Metanephros (tissue), 2 donors: ENCODE results near the gene RPS19. TPM values are rescaled to one million over a fixed set of nuclear protein-coding genes. Genes with fewer than 3 reads are reported as not detected.

Experiments used
- small RNA-seq: library from RNA; depleted of rRNA; stranded (forward); fragments of <200 nt; gene quantifications from one replicate; pipeline ENCODE3, GENCODE V24; 2014; ENCODE audit warnings: low replicate concordance
- total RNA-seq: library from RNA; depleted of rRNA; stranded (reverse); fragments of >200 nt; gene quantifications from one replicate; pipeline ENCODE4 v1.2.3, GENCODE V29; 2014

The RPS19 gene
- total RNA-seq = 1,024 TPM

DNA sequence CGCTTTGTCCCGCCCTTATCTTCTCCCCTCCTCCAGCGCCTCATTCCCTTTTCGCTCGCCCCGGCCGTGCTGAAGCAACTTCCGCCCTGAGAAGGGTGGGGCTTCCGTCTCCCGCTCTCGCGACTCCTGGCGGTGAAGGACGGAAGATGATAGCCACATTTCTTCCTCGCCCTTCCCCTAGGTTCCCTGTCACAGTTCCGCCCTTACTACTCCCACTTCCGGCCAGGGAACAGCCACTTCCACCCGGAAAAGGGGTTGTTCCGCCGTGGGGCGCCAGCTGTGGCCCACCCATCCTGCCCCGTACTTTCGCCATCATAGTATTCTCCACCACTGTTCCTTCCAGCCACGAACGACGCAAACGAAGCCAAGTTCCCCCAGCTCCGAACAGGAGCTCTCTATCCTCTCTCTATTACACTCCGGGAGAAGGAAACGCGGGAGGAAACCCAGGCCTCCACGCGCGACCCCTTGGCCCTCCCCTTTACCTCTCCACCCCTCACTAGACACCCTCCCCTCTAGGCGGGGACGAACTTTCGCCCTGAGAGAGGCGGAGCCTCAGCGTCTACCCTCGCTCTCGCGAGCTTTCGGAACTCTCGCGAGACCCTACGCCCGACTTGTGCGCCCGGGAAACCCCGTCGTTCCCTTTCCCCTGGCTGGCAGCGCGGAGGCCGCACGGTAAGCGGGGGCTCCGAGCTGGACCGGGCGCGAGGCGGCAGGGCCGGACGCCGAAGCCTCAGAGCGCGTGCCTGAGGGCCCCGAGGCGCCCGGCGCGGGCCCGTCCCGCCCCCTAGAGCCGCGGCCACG is at the start of gene RPS19:
Gene RPS19 (plus strand): TSS at position 638 of the 801 bp plus-strand sequence. CDS start 520 bp downstream, outside the sequence.

DNA sequence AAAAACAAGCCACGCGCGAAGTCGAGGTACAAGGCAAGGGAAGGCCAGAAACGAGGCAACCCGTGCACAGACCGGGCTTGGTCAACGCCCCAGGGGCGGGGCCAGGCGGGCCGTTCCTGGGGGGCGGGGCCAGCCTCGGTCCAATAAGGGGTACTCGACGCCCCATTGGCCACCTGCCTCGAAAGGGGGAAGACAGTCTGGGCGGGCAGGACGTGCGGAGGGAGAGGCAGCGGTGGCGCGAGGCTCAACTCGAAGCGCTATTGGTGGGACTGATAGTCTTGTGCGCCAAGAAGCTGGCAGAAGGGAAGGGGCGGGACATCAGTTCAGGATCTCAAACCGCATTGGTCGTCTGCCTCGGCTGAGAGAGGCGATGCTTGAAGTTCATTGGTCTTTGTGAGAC is 15.5 kb upstream of the RPS19 start, which contains the start of gene LYPD4:
Gene LYPD4 (minus strand): TSS at position 83 of the 400 bp plus-strand sequence. CDS start 5,398 bp downstream, outside the sequence.

DNA sequence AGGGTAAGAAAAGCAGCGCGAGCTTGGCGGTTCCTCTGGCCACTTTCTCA is 15.2 kb upstream of the RPS19 start, which contains the start of gene DMRTC2:
Gene DMRTC2 (plus strand): TSS at position 42 of the 50 bp plus-strand sequence. CDS start 2,387 bp downstream, outside the sequence.

DNA sequence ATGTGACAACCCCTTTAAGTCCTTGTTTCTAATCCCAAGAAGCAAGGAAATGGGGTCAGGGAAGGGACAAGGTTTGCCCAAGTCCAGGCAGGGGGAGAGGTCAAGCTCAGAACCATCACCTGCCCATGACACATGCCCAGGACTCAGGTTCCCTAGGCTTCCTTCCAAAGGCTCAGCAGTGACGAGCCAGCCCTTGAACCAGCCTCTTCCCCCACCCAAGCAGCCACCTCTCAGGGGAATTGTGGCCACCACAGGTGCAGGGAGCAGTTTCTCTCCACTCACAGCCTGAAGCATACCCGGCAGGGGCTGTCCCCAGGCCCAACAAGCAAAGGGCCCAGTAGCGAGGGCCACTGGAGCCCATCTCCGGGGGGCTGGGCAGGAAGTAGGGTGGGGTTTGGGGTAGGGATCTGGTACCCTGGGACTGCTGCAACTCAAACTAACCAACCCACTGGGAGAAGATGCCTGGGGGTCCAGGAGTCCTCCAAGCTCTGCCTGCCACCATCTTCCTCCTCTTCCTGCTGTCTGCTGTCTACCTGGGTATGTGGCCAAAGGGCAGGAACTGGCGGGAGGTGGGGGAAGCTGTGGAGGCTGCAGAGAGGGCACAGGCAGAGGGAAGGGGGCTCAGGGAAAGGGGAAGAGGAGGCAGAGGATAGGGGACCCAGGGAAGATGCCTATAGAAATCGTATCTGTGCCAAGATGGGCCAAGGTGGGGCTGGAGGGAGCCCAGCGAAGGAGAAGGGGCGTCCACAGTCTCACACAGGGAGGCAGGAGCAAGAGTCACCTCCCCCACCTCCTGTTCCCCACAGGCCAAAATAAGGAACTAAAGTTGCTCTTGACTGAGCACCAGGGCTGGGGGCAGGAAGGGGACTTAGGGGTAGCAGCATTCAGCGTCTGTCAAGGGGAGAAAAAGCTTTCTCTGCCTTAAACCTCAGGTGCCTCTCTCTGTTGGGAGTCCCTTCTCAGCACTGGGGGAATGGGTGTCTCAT is 17.1 kb downstream of the RPS19 start, which contains the start of gene CD79A:
Gene CD79A (plus strand): TSS at position 433 of the 986 bp plus-strand sequence. CDS start 26 bp downstream, at position 459.

DNA sequence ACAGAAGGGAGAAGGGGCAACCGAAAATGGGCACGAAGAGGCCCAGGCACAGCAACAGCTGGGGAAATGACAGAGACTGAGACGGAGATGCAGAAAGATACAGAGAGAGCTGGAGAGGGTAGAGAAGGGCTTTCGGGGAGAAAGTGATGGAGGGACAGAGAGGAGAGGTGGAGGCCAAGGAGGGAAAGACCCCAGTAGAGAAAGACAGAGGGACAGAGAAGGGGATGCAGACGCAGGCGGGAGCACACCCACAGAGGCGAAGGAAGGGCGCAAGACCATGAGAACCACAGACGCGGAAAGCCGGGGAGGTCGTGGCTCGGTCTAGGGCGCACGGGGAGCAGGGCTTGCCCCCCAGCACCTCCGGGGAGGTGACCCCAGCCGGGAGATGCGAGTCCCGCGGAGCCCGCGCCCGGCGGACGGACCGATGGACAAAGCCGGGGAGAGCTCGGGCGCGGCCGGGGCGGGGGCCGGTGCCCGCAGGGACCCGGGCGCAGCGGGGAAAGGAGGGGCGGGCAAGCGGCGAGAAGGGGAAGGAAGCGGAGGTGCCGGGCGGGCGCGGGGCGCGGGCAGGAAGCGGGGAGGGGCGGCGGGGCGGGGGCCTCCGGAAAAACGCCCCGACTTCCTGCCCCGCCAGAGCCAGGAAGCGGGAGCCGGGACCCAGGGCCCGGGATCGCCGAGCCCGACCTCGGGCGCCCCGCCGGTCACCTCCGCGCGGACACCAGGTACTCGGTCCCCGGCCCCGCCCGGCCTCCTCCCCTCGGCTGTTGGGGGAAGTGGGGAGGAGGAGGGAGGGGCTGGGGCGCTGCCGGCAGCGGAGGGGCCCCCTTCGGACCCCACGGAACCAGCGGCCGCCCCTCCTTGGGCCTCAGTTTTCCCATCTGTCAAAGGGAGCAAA is 22.8 kb downstream of the RPS19 start, which contains the start of gene ARHGEF1:
Gene ARHGEF1 (plus strand): TSS at position 617 of the 895 bp plus-strand sequence. CDS start 4,899 bp downstream, outside the sequence.

Small RNAs within 50 kb of the gene (small RNA-seq; reads per million reads assigned to genes)
- not detected for gene MIR6797

Other genes with a start within 250 kb of the RPS19 start
- gene CEACAM4, start 233.2 kb upstream of the RPS19 start, total RNA-seq = 2.2 TPM
- gene CEACAM7, start 172.0 kb upstream of the RPS19 start, total RNA-seq = not detected
- gene CEACAM5, start 151.6 kb upstream of the RPS19 start, total RNA-seq = not detected
- 1.1 TPM for gene CEACAM6, start 104.7 kb upstream of the RPS19 start, total RNA-seq
- 2.6 TPM for gene CEACAM3, start 63.7 kb upstream of the RPS19 start, total RNA-seq
- not detected for gene LYPD4, start 15.6 kb upstream of the RPS19 start, total RNA-seq
- not detected for gene DMRTC2, start 15.2 kb upstream of the RPS19 start, total RNA-seq
- 4.4 TPM for gene CD79A, start 17.0 kb downstream of the RPS19 start, total RNA-seq
- 51.5 TPM for gene ARHGEF1, start 22.9 kb downstream of the RPS19 start, total RNA-seq
- gene ERFL, start 68.2 kb downstream of the RPS19 start, total RNA-seq = 0.12 TPM
- gene RABAC1, start 99.1 kb downstream of the RPS19 start, total RNA-seq = 123 TPM
- gene ATP1A3, start 134.0 kb downstream of the RPS19 start, total RNA-seq = 0.53 TPM
- 20.8 TPM for gene GRIK5, start 210.0 kb downstream of the RPS19 start, total RNA-seq
- gene ZNF574, start 215.9 kb downstream of the RPS19 start, total RNA-seq = 21.1 TPM